Central memory CD4-positive, alpha-beta T cell (primary cell): ENCODE measurements around the gene BBC3.

Experiments used
- DNase-seq: peaks from one replicate; pipeline ENCODE4 v3.0.0; 2022

Gene BBC3

DNA sequence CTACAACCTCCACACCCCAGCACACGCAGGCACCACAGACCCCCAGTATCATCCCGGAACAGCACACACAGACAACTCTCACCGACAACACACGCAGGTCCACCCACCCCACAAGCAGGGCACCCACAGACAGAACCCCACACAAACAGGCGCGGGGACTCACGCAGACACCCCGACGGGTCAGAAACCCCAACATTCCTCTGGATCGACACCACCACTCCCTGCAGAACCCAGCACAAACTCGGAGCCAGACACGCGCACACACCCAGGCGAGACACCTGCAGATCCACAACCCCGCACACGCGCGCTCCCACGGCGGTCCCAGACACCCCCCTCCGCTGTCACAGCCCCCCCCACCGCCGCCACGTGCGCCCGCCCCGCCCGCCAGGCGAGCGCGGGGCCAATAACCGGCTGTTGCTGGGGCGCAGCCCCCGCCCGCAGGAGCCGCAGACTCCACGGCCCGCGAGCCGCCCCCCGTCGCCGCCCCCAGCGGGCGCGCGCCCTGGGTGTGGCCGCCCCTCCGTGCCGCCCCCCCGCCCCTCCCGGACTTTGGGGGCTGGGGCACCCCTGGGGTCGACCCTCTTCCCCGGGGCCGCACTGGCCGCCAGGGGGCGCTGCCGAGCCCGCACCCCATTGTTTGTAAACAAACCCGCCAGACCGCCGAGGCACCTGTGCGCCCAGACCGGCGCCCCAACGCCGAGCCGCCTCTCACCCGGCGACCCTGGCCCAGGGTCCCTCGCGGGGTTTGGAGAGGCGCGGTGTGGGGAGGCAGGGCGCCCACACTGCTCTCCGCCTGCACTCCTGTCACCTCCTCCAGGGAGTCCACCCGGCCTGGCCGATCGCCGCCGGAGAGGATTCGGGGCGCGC lies 712 bp downstream of the BBC3 start:
- DNase-seq = peak; percentile 79

DNA sequence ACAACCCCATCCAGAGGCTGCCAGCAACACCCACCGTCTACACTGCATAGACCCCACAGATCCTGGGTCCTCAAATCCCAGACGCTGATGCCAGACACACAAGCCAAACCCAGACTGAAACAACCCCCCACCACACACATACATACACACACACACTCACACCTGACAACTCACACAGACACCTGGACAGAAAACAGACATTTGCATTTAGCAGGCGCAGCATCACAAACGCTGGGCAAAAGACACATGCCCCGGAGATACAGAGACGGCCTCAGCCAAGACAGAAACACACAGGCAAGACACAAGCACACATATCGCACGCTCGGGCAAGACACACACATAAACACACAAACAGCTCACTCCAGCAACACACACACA lies 1.3 kb downstream of the BBC3 start:
- peak; percentile 25 for DNase-seq

DNA sequence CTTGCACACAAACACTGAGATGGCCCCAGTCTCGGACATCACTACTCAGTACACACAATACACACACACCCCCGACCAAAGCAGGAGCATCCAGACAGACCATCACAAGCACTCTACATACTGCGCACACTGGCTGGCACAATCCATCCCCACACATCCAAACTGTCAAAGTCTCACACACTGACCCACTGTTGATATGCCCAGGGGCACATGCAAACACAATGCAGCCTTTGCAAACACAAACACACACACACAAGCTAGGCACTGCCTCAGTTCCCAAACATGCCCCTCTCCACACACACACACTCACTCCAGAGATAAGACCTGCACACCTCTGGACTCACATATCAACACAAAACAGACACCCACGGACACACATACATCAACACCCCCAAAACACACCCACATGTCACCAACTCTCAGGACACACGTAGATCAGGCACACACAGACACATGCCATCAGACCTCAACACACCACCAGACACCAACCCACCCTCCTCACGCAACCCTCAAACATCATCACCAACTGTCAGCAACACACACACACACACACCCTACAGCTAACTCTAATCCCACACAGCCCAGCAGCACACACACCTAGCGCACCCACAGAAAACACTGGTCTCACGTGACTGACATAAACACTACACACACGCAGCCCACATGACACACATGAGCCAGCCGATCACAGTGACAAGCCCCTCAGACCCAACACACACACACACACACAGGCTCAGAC lies 1.9 kb downstream of the BBC3 start:
- peak; percentile 49 for DNase-seq

DNA sequence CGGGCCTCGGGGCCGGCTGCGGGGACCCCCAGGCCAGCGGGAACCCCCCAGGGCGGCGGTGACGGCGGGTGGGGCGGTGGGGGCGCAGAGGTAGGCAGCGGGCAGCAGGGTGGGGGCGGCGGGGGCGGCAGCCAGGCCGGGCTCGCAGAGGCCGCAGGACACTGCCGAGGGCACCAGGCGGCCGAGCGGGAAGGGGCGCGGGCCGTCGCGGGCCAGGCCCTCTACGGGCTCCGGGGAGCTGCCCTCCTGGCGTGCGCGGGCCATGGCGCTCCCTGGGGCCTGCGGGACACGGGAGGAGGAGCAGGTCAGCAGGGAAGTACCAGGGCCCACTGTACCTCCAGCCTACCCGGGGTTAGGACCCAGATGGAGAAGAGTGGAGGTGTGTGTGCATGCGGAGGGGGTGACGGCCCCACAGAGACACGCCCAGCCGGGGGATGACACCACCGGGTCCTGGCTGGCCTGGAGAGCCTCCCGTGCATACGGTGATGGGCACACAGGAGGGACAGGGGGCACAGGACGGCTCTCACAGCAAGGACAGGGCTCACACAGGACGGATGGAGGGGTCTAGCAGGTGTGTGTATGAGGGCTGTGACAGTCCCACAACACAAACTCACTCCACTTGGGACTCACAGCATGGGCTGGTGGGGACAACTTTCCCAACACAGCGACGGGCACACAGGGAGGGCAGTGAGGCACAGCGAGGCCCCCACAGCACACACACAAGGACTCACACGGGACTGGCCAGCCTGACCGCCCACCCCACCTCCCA lies 2.6 kb downstream of the BBC3 start:
- DNase-seq = peak; percentile 39

DNA sequence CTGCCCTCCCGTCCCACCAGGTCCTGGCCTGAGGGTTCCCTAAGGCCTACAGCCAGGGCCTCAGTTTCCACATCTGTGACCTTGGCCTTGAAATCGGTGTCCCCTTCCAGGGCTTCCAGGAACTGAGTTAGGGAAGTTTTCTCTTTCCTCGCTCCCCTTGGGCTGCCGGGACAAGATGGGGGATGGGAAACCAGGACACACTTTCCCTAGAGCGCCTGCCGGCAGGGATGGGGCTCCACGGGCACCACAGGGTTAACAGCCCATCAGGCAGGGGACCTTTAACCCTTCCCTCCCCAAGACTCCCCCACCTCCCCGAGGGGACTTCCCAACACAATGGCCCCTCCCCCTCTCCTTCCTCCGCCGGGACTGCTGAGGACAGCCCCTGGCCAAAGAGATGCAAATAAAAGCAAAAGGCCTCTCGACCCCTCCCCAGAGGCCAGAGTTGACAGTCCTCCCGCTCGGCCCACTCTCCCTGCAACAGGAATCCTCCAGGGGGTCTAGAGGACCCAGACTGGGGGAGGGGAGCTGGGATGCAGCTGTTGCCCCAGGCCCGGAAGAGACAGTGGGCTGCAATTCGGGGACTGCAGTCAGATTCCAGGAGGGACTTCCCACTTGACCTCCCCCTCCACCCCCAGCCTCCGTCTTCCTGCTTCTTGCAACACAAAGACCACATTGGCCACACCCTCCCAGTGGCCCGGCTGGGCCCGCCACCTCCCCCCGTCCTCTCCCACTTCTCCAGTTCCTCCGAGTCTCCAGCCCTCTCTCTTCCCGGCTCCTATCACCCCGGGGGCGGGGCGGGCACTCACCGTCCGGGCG lies 3.4 kb downstream of the BBC3 start:
- DNase-seq = peak; percentile 19

DNA sequence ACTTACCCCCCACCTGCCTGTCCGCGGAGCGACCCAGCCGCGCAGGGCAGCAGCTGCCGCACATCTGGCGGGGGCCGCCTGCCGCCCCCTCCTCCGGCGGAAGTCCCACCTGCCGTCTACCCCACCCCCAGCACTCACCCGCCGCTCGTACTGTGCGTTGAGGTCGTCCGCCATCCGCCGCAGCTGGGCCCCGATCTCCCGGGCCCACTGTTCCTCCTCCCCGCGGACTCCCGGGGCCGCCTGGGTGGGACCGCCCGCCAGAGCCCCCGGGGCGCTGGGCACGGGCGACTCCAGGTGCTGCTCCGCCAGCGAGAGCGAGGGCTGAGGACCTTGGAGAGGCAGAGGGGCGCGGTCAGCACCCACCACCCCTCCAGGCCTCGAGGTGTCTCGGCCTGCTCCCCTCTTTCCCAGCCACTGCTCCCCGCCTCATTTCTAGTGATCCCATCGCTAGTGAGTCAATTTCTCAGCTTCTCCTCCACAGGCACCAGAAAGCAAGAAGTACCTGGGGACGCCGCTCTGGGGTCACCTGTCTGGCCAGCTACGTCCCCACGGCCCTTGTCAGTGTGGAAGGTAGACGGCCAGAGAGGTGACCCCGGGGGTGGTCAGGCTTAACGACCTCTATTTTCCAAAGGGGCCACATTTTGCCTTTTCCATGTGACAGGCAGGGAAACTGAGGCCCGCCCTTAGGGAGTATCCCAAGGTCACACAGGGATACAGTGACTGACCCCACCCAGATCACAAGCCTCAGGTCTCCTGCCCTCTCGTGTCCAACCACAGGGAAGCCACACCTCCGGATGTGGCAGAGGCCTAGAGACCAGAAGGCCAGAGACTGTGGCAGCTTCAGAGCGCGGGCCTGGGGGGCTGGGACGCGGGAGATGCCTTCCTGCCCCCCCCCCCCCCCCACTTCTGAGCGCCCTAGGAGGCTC lies 4.3 kb downstream of the BBC3 start:
- peak; percentile 28 for DNase-seq

DNA sequence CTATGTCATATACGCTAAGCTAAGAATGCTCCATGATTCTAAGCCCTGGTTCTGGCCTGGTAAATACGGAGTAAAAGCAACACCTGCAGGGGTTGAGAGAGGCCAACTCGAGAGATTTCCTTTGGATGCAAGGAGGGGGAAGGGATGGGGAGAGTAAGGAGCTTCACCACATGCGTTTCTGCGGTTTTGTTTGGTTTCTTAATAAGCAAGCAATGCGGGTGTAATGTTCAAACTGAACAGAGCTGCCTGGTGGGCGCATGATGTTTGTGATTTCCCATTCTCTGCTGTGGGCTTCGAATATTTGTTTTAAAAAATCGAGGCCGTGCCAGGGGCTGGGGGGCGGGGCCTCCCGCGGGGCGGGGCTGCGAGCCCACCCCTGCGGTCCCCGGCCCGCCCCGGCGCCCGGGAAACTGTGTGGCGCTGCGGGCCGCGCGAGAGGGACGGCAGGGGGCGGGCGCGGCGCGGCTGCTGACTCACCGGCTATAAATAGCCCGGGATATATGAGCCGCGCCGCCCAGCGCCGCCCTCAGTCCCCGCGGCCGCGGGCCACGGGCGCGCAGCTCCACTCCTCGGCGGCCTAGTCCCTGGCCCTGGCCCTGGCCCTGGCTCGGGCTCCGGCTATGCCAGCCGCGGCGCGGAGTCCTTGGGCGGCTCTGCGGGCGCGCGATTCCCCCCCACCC lies 5.1 kb downstream of the BBC3 start:
- peak; percentile 80 for DNase-seq

DNA sequence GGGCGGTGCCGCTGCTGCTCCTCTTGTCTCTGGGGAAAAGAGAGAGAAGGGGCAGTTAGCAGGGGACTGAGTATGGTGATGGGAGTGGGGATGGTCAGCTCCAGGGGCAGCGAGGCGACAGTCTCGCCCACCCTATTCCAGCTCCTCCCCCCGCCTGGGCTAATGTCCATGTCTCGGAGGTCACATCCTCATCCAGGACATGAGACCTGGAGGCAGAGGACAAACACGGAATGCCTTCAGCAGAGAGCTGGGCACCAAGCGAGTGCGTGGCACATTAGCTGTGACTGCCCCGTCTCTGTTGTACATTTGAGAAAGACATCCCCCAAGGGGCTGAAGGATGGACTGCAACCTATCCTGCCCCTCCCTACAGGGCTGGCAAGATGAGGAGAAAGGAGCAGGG lies 9.1 kb downstream of the BBC3 start:
- no peak for DNase-seq

DNA sequence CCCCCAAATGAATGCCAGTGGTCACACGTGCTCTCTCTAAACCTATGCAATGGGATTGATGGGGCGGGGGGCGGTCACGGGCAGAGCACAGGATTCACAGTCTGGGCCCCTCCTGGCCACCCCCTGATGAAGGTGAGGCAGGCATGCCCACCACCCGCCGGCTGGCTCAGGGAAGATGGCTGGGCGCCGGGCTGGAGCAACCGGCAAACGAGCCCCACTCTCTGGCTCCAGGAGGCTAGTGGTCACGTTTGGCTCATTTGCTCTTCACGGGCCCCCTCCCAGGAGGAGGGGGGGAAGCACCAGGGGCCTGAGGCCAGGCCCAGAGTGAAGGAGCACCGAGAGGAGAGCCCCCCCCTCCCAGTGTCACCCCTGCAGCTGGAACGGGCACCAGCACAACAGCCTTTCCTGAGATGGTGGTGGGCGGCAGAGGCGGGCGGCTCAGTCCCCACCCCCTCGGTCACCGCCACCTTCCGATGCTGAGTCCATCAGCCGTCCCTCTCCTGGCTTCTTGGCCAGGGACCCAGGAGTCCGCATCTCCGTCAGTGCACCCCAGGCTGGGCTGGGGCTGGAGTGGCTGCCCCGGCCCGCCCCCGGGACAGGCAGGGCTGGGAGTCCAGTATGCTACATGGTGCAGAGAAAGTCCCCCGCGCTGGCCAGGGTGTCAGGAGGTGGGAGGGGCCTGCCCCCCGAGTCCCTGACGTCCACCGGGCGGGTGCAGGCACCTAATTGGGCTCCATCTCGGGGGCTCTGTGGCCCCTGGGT lies 9.7 kb downstream of the BBC3 start:
- DNase-seq = no peak

DNA sequence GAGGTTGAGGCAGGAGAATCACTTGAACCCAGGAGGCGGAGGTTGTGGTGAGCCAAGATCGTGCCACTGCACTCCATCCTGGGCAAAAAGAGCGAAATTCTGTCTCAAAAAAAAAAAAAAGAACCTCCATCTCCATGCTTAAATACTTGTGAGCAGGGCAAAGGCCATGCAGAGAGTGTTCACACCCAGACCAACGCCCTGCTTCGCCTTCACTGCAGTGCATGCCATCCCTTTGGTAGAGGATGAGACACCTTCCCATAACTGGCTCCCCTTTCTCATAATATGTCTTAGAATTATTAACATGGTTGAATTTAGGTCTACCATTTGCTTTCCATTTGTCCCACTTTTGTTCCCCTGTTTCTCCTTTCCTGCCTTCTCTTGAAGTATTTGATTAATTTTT lies 15.4 kb downstream of the BBC3 start:
- no peak for DNase-seq

DNA sequence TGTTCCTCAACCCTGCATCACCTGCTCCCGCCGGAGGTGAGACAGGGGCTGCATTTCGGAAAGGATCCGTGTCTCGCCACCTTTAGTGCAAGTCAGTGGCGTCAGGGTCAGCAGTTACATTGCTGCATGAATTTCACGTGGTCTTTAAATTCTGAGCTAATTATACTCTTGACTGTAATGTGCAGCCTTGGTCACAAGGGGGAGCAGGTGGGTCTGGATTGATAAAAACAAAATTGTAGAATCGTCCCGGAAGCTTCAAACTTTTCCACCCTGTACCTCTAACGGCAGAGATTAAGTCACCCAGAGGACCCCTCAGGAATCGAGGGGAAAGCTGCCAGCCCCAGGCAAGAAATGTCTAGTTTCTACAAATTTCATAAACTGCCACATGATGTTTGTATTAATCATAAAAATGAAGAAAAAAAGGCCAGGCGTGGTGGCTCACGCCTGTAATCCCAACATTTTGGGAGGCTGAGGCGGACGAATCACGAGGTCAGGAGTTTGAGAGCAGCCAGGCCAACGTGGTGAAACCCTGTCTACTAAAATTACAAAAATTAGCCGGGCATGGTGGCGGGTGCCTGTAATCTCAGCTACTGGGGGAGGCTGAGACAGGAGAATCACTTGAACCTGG lies 20.2 kb downstream of the BBC3 start:
- DNase-seq = peak; percentile 68

DNA sequence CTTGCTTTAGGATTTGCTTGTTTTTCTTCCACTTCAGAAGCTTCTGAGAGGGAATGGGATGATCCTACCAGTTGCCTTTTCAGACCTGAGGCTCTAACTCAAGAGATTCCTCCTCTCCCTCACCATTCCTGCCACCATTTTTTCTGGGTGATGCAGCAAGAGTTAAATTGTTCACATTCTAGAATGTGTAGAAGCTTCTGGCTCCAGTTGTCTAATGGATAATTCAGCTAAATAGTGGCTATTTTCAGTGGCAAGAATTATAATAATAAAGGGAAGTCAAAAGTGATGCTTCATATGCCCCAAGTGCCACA lies 20.9 kb downstream of the BBC3 start:
- DNase-seq = no peak

DNA sequence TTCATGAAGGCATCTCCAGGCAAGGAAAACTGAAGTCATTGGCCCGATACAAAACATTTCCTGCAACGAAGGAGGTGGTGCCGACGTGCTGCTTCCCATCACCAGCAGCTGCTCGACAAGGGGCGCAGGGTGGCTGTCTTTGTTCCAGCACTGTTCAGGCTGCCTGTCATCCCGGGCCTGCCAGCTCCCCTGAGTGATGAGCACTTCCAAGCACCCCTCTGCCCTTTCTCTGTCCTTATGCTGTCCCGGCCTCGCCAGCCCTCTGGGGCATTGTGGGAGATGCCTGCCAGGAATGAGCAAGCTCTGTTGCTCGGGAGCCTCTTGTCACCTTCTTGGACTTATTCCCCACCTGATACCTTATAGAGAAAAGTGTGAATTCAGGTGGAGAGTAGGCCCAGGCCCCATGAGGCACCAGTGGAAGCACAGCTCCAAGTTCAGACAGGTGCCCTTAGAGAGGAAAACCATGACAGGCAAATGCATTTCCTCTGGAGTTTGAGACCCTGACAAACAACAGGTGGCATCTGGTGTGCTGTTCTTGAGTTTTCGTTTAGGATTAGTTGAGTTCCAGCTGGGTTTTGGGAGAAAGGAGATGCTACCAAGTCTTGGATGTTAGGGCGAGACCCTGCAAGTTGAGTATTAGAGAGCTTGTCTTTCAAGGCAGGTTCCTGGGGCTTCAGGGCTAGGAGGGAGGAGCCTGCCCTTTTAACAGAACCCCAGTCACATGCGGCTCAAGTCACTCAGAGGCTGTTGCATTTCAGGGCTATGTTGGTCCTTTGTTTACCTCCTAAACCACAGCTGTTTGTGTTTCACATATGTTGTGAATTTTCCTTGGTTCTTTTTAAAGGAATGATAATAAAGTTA lies 21.4 kb downstream of the BBC3 start:
- DNase-seq = no peak

DNA sequence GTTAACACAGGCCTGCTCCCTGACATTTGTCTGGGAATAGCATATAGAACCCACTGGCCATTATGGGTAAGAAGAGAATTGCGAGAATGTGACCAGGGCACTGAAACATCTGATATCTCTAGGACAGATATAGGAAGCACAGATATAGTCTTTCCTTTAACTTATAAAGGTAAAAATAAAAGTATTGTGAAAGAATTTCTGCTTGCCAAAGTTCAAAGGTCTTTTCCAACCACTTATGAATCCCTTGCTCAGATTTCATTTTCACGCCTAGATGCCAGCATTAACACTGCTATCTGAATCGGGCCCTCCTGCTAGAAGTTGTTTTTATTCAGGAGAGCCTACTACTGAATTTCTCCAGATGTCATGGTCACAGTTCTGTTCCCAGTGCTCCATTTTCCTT lies 27.7 kb downstream of the BBC3 start:
- no peak for DNase-seq

DNA sequence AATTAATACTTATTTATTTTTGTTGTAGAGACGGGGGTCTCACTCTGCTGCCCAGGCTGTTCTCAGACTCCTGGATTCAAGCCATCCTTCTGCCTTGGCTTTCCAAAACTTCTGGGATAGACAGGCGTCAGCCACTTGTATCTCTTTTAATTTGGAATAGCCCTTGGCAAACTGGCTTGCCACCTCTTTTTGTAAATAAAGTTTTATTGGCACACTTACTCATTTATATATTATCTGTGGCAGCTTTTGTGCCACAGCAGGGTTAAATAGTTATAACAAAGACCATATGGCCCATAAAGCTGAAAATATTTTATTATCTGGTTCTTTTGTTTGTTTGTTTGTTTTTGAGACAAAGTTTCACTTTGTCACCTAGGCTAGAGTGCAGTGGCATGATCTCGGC lies 30.5 kb downstream of the BBC3 start:
- DNase-seq = no peak

DNA sequence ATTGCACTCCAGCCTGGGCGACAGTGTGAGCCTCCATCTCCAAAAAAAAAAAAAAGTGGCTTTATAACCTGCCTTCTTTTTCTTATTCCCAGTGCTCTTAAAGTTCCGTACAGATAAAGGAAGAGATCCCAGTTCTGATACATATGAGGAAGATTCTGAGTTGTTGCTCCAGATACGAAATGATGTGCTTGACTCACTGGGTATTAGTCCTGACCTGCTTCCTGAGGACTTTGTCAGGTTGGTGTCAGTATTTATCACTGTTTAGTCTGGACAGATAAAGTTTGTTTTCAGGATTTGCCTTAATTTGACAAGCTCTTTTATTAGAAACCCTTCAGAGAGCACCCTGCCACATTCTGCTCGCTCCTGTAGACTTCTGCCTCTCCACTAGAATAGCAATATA lies 33.9 kb downstream of the BBC3 start:
- no peak for DNase-seq

DNA sequence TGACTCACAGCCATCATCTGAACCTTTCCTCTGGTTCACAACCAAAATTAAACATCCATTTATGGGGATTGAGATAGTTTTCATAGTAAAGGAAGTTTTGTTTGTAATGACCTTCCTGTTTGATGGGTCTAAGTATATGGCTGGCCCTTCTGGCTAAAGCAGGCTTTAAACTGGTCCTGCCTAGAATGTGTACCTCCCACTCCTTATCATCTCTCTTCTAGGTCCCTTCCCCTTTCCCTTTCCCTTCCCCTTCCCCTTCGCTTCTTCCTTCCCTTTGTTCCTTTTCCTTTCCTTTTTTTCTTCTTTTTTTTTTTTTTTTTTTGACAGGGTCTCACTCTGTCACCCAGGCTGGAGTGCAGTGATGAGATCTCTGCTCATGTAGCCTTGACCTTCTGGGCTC lies 35.6 kb downstream of the BBC3 start:
- no peak for DNase-seq

DNA sequence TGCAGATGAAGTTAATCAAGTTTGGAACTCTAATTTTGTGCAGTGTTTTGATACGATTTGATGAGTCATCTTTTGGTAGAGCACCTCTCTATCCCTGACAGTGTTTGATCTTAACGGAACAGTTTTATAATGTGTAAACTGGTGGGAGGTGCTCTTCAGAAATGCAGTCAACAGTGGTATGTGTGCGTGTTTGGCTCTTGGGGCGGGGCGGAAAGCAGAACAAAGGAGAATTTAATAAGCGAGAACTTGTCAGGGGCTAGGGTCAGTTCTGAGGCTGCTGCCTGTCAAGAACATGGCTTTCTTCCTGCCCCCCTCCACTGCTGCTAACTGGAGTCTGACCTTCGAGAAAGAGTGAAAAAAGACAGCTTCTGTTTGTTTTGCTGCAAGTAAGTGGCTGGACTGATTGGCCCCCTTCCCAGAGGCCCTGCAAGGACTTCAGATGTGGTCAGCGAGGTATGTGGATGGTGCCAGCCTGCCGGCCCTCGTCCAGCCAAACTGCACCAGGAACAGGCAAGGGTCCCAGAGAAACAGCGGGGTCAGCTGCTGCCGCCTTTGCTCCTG lies 40.8 kb downstream of the BBC3 start:
- peak; percentile 65 for DNase-seq
